DMS79 (cell line): Measurements from ENCODE around the gene AP3S2.
"Not testable (repeated sequence)": the region's sequence is repeated elsewhere in the genome, so short reads cannot be mapped to it uniquely, and the experiment has no call there.

Experiments used
- DNase-seq: peaks from one replicate; lab custom pipeline; 2025; lab: John Stamatoyannopoulos, UW

Gene AP3S2

DNA sequence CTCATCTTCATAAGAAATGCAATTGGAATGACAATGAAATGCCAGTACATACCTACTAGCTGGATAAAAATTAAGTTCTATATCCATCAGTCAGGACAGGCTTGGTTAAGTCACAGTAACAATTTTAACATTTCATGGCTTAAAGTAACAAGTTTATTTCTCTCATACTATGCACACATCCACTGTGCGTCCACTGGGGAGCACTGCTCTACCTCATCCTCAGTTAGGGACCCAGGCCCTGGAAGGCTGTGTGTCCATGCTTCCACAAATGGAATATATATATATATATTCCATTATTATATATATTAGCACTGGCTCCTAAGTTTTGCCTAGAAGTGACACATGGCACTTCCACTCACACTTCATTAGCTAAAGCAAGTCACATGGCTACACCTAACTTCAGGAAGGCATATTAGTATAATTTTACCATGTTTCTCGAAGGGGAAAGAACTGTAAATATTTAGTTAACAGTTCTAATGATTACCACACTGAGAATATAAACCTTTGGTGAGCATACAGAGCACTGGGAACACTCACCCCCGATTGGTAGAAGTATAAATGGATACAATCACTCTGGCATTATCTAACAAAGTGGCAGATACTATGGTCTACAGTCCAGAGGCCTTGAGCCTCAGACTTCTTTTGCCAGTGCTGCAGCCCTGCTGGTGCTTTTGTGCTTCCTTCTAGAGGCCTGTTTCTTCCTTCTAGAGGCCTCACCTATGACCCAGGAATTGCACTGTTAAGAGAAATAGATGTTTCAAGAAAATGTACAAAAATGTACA is 28.6 kb downstream of the AP3S2 start:
- no peak for DNase-seq

DNA sequence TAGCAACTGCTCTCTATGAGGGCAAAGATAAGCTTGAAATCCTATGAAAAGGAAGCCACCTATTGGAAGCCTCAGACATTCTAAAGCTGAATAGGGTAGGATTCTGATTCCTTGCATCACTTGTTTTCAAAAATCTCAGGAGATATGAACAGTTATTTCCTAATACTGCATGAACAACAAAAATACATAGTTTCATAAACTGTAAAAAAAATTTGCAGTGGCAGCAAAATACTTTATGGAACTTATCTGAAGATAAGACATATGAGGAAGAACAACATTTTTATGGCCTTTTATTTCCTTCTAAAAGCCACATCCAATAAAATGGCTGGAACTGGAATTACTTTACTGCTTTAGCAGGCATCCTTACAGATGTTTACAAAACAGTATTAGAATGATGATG is 29.9 kb downstream of the AP3S2 start:
- no peak for DNase-seq

DNA sequence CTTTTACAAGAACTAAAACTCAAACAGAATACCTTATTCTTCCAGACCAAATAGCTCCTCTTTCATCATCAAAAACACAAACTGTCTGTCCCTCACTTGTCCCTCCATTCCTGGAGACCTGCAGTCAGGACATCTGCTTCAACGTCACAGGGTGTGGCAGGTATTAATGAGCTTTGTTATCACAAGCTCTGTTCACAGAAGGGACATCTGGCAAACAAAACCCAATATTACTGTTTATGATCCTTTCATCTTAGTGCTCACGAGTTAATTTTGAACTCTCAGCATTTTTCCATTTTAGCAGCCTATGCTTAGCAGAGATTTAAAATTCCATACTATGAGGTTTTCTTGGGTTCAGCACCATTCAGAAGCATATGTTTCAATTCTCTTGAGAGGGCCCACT is 32.9 kb downstream of the AP3S2 start:
- no peak for DNase-seq

DNA sequence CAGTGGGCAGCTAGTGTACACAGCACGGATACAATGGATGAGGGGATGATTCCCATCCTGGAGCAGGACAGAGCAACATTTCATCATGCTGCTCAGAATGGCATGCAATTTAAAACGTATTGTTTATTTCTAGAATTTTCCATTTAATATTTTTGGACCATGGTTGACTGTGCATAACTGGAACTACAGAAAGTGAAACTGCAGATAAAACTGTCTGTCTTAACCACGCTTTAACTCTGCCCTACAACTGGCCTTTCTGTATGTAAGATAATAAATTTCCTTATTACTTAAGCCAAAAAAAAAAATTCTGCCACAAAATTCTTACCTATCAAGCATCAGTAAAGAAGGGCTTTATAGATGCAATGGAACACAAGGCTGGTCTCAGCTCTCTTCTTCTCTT is 33.4 kb downstream of the AP3S2 start:
- no peak for DNase-seq

DNA sequence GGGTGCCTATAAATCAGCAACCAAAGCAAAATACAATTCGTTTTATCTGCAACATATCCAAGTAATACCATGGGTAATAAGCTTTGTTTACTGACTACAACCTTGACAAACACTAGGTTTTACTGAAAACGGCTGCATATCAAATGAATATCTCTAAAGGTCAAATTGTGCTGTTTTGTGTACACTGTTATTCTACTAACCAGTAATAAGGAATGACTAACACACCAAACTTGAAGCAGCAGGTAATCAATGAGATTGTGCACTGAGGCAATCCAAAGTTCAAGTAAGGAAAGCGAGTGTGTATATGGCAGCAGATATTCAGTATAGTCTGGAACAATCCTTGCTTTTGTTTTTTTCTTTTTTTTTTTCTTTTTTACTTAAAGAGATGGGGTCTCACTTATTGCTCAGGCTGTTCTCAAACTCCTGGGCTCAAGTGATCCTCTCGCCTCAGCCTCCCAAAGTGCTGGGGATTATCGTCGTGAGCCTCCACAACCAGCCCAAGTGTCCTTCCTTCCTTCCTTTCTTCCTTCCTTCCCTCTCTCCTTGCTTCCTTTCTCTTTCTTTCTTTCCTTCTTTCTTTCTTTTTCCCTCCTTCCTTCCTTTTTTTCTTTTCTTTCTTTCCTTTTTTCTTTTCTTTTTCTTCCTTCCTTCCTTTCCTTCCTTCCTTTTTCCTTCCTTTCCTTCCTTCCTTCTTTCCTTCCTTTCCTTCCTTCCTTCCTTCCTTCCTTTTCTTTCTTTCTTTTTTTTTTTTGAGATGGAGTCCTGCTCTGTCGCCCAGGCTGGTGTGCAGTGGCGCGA is 34.9 kb downstream of the AP3S2 start:
- no peak for DNase-seq

DNA sequence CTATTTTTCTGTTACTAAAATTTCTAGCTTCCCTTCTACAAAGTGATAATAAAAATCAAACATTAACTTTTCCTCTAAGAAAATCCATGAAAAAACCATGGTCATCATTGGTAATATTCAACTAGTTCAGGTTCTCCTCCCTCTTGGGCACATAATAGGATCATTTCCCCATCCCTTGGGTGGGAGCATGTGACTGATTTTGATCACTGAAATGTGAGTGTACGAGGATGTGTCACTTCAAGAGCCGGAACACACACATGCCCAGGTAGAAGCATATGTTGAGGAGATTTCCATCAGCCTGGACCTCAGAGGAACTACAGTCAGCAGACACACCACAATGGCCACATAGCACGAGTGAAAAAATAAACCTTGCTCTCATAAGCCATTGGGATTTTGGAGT is 36.1 kb downstream of the AP3S2 start:
- no peak for DNase-seq

DNA sequence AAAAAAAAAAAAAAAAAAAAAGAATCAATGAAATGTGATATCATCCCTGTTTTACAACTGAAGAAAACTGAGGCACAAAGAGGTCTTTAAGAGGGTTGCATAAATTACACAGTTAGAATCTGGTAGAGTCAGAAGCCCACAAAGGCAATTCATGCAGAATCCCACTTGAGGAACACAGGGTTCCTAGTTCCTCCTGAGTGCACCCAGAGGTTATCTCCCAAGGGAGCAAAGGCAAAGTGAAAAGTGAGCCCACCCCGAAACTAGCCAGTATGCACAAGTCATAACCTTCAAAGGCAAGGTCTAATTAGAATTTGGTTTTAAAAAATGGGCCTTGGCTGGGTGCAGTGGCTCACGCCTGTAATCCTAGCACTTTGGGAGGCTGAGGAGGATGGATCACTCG is 37.8 kb downstream of the AP3S2 start:
- no peak for DNase-seq

DNA sequence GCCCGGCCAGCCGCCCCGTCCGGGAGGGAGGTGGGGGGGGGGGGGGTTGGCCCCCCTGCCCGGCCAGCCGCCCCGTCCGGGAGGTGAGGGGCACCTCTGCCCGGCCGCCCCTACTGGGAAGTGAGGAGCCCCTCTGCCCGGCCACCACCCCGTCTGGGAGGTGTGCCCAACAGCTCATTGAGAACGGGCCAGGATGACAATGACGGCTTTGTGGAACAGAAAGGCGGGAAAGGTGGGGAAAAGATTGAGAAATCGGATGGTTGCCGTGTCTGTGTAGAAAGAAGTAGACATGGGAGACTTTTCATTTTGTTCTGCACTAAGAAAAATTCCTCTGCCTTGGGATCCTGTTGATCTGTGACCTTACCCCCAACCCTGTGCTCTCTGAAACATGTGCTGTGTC is 38.9 kb downstream of the AP3S2 start:
- DNase-seq: not testable (repeated sequence)

DNA sequence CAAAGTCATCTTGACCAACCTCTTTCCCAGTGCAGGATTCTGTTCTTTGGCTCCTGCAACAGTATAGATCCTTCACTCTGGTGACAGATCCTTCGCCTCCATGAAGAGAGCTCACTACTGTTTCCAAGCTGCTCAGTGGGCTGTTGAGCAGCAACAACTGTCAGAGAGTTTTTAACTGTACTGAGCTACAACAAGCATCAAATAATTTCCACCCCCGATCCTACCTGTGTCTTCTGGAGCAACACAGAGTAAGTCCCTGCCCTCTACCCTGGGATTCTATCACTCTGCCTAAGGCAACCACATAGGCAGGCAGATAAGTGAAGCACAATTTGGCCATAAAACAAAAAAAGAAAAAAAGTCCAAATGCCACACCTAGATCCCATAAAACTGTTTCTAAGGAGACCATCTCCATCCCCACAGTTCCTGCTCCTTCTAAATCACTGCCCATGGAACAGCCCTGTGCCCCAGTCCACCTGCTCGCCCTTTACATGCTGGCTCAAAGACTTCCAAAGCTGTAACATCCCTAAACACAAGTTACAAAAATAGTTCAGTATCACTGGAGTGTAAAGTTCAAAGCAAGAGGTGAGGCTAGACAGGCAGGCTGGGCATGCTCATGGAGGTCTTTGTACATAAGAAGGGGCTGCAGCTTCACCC is 41.3 kb downstream of the AP3S2 start:
- DNase-seq: no peak

DNA sequence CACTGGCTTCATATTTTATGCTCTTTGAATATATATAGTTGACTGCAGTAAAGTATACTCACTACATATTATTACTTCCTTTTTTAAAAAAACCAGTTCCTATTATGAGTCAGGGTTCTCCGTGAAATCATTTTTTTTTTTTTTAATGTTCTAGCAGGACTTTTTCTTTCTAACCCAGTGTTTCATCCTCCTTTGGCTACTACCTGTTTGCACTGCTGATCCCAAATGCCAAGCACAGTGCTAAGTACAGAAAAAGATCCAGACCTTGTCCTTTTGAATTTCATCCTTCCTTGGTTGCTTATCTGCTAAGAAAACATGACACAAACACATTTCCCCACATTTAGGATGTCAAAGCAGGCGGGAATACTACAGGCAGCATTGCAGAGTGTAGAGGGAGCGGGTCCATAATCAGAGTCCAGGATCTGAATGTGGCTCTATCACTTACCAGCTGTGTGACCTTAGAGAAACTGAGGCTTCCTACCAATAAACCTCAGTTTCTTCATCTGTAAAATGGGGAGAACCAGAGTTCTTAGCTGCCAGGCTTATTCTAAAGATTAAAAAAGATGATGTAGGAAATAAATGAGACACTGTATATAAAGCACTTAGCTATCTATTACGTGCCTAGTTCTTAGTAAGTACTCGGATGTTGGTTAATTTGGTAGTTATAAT is 42.0 kb downstream of the AP3S2 start:
- no peak for DNase-seq

DNA sequence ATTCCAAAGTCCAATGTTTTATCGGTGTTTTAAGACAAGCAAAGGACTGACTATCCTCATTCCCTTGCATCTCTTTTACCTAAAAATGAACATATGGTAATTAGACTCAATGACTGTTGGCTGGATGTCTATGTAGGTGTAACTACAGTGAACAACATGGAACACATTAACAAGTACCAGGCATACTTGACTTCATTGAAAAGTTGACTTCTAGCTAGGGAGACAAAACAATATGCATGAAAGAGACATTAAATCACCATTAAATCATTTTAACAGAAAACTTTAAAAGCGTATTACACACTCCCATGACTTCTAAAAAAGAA is 44.9 kb downstream of the AP3S2 start:
- DNase-seq: no peak

DNA sequence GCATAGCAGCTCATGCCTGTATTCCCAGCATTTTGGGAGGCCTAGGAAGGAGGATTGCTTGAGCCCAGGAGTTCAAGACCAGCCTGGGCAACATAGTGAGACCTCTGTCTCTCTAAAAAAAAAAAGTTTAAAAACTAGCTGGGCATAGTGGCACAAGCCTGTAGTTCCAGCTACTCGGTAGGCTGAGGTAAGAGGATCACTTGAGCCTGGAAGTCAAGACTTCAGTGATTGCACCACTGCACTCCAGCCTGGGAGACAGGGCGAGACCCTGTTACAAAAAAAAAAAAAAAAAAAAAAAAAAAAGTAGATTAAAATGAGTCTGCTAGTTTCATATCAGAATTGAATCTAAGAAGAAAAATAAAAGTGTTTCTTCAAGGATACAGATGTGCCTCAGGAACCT is 46.7 kb downstream of the AP3S2 start:
- no peak for DNase-seq

DNA sequence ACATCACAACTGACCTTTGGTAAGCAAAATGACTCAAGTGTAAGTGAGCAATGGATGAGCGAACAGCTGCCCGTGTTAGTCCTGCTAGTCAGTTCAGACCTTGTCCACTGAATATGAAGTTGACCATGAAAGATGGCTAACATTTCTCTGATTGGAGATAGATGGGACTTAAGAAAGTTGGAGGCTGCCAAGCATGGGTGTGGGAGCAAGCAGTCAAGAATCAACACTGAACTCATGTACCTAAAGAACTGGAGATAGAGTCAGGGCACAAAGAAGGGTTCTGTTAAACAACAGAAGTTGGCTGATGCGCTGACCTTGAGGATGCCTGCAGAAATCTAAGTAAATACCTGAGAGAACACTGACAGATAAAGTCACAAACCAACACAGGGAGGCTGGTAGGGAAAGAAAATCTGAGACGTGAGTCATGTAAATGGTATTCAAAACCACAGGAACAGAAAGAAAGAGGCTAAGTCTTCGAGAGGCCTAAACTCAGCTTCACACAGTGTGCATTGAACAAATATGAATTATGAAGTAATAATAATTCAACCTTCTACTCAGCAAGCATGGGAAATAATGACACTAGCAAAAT is 48.4 kb downstream of the AP3S2 start:
- no peak for DNase-seq

DNA sequence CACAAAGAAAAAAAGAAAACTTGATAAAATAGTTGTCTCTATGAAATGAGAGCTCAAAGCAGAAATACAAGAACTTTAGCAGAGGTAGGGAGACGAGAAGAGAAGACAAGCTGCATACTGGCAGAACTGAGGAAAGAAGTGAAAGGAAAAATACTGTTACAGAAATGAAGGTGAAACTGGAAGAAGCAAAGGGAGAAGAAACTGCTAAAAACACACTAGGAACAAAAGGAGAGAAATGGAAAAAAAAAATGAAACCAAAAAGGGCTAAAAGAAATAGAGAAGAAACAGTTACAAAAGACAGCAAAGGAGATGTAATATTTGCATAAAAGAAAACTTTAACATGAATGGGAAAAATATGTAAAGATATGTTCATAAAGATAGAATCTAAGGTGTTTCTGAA is 51.8 kb downstream of the AP3S2 start:
- DNase-seq: no peak

DNA sequence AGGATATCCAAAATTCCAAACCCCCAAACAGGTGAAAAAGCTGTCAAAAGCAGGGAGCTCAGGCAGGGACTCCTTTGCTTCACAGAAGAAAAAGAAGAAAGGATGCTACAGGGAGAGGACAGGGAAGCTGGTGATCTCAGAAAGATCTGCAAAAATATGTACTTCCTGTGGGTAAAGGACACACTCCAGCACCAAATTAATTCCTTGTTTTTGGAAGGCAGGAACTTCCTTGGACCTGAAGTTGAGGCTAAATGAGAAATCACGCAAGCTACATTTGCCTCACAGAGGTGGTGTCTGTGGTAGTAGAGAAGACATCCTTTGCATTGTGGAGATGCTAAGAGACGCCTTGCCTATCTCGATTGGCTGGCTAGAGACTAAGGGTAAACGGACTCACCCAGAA is 52.5 kb downstream of the AP3S2 start:
- DNase-seq: no peak

DNA sequence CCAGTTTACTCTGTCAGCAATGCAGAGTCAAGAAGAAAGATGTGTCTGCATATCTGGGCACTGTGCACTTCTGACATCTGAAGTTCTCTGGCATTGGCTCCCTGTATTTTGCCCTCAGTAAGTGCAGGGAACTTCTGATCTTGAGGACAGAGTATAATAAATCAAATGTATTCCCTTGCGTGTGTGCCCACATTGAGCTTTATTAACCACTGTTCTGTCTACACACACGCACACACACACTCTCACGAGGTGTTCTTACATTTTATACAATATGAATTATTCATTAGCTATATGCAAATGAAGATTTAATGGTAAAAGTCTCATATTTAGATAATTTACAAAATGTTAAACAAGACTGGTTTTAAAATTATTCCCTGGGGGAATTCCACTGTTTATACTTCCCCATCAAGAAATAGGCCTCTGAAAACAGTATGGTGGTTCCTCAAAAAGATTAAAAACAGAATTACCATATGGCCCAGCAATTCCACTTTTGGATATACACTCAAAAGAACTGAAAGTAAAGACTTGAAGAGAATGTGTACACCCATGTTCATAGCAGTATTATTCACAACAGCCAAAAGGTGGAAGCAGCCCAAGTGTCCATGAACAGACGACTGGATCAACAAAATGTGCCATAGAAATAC is 54.5 kb downstream of the AP3S2 start:
- no peak for DNase-seq

DNA sequence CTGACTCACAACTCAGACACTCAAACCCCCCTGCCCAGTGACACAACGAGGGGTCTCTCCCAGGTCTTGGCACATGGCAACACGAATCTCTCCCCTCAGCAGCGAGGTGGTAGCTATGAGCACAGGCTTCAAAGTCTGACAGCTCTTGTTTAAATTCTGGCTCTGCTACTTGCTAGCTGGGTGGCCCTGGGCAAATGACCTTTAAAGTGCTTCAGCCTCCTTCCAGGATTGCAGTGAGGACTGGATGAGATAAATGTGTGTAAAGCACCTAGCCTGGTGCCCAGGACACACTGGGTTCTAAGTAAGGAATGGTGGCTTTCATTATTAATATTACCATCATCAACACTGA is 56.0 kb downstream of the AP3S2 start:
- no peak for DNase-seq

DNA sequence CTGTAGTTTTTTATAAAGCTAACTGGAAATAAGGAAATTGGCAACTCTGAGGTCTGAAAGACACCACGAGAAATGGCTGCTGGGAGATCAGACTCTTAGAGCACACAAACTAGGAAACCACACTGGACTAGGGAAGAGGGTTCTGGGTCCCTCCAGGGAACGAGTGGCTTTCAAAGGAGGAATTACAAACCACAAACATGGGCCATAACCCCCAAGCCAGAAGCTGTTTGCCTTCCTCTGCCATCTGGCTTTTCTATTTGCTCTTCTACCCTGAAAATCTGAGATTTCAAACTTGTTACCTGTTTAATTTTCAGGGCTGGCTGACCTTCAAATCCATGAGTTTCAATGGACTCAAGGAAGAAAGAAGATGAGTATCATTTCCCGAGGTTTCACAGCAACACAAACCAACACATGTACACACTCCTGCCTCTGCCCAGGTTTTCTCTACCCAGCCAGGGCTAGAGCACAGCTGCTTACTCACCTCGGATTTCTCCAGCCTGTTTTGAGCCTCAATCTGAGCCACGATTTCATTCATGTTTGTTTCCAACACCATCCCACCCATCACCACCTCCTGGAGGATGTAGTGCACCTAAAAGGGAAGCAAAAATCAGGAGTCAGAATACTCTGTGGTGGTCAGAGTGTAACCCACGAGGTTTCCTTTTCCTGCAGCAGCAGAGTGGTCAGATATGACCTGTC is 56.5 kb downstream of the AP3S2 start:
- no peak for DNase-seq

DNA sequence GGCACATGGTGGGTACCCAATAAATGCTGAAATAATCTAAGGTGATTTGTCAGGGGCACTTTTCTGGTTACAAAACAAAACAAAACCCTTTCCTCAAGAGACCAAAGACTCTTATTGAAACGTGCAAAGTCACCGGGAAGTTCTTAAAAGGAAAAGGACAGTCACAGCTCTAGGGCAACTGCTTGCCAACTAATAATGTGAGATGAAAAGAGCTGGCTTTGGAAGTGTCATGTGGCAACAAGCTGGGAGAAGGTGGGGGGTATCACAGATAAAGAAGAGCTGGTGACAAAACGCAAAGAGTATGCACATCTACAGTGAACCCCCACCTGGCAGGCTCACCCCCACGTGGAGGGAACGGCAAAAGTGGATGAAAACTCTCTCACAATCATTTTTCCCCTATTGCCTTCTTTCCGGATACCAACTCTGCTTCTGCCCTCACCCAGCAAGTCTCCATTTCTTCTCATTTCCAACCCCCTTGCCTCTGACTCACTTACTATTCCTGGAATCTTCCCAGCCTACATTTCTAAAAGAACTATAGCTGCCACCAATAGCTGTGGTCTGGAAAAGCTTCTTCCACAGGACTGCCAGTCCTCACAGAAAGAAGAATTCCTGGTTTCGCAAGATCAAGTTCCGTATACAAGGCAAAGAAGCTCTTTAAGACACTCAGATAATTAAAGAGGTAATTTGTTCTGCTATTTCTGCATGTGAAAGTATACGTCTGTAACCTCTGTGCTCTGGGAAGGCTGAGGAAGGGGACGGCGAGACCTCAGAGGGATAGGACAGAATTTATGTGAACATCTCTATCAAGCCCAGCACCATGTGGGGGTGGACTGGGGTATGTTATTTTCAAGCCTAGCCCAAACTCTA is 57.3 kb downstream of the AP3S2 start:
- DNase-seq: no peak

DNA sequence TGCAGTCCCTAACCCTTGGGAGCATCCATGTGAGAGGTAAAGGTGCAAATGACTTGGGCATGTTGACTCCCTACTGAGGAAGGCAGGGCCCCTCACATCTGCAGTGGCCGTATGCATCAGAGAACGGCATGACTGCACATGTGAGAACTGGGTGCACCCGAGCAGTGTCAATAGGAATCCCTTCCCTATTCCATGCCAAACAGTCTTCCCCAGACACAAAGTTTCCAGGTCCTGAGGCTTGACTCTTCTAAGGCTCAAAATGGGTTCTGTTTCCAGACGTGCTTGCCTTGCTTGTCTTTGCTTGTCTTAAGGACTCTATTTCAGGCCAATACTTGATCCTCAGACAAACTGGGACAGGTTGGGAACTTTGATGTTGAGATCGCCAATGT is 58.6 kb downstream of the AP3S2 start:
- no peak for DNase-seq
